HCT116 (cell line): ENCODE data around the gene EML2. TPM values are rescaled to one million over a fixed set of nuclear protein-coding genes. Genes with fewer than 3 reads are reported as not detected.

Source experiments
- ATAC-seq: fragments of 200-7000 bp; cut with Tn5 transposase; 2 replicates; pipeline ENCODE4 v1.9.1; 2020; ENCODE audit warnings: mild to moderate bottlenecking, moderate library complexity
- BruUV-seq: library from RNA; stranded (reverse); fragments of 400-500 nt; replicated peaks from 2 replicates; lab custom pipeline; 2021; lab: Mats Ljungman, UMichigan
- CTCF ChIA-PET: fragments of 300-600 bp; sonication (Branson Sonifier 250); formaldehyde crosslinking; loops from one replicate; lab custom pipeline; 2021; ENCODE audit warnings: antibody characterized with exemption; lab: Charles Lee
- POLR2A ChIA-PET: fragments of 300-600, 350-600 bp; sonication (Branson Sonifier 250); formaldehyde crosslinking; loops from one replicate; lab custom pipeline; 2021; ENCODE audit warnings: antibody characterized with exemption; lab: Charles Lee
- RAD21 ChIA-PET, 2 experiments: fragments of 300-600 bp; sonication (Branson Sonifier 250); formaldehyde crosslinking; loops; one replicate each; lab custom pipeline; 2023; ENCODE audit warnings: low total read pairs in 2 of 2; ENCODE audit not compliant: uncharacterized antibody in 2 of 2, unreplicated experiment in 2 of 2, low non-redundant PET in 1 of 2; lab: Charles Lee
- DNase-seq: peaks from one replicate; pipeline ENCODE4 v3.0.0-alpha.2; 2010; ENCODE audit warnings: low read depth, low spot score
- H2AFZ ChIP-seq: fragments of 200-600 bp; shearing (Covaris generic), sonication (generic); 2 replicates; pipeline ENCODE4 v1.6.1; 2017; ENCODE audit warnings: low read depth, mixed run types, mixed read lengths, antibody characterized with exemption, low read length; ENCODE audit not compliant: poor library complexity, severe bottlenecking
- H3K27ac ChIP-seq: 2 replicates; pipeline ENCODE4 v1.5.1; 2012; ENCODE audit warnings: low read depth, low read length
- H3K27me3 ChIP-seq: fragments of 200-600 bp; sonication (generic); 2 replicates; pipeline ENCODE4 v1.6.1; 2016; ENCODE audit warnings: mixed run types, low read length, mixed read lengths; ENCODE audit not compliant: insufficient read depth
- H3K36me3 ChIP-seq, 2 experiments: fragments of 200-500 bp in 1 of 2; fragments of 200-600 bp in 1 of 2; sonication (Bioruptor generic) in 1 of 2; sonication (generic) in 1 of 2; 2 replicates each; pipeline versions ENCODE4 v1.5.1 to v1.6.1; 2014 to 2016; ENCODE audit warnings: low read length in 2 of 2, inconsistent platforms in 1 of 2, mixed read lengths in 1 of 2, mixed run types in 1 of 2; ENCODE audit not compliant: insufficient read depth in 2 of 2, control insufficient read depth in 1 of 2
- H3K4me1 ChIP-seq, 2 experiments: fragments of 200-600 bp in 1 of 2; sonication (generic) in 1 of 2; 2 replicates each; pipeline versions ENCODE4 v1.5.1 to v1.6.1; 2012 to 2017; ENCODE audit warnings: low read length in 2 of 2, inconsistent platforms in 1 of 2, mild to moderate bottlenecking in 1 of 2, mixed read lengths in 1 of 2, mixed run types in 1 of 2, moderate library complexity in 1 of 2; ENCODE audit not compliant: insufficient read depth in 2 of 2, control insufficient read depth in 1 of 2
- H3K4me2 ChIP-seq: fragments of 200-600 bp; sonication (generic); 2 replicates; pipeline ENCODE4 v1.6.1; 2017; ENCODE audit warnings: mixed run types, low read length, mixed read lengths
- H3K4me3 ChIP-seq, 2 experiments: fragments of 200-600 bp in 1 of 2; sonication (generic) in 1 of 2; replicated peaks in 1 of 2; 2 replicates each; pipeline ENCODE4 v1.5.1; 2011 to 2016; ENCODE audit warnings: low read length in 2 of 2, control low read depth in 1 of 2, low read depth in 1 of 2, mild to moderate bottlenecking in 1 of 2, mixed read lengths in 1 of 2, mixed run types in 1 of 2
- H3K79me2 ChIP-seq: fragments of 200-600 bp; sonication (generic); 2 replicates; pipeline ENCODE4 v1.6.1; 2017; ENCODE audit warnings: mild to moderate bottlenecking, mixed run types, low read length, moderate library complexity, mixed read lengths; ENCODE audit not compliant: insufficient read depth
- H3K9ac ChIP-seq: fragments of 200-600 bp; sonication (generic); 2 replicates; pipeline ENCODE4 v1.6.1; 2016; ENCODE audit warnings: low read length, mixed read lengths
- H3K9me2 ChIP-seq: fragments of 200-600 bp; sonication (generic), shearing (Covaris generic); 2 replicates; pipeline ENCODE4 v1.6.1; 2017; ENCODE audit warnings: mixed run types, mild to moderate bottlenecking, moderate library complexity; ENCODE audit not compliant: insufficient read depth
- H3K9me3 ChIP-seq, 2 experiments: fragments of 200-500 bp in 1 of 2; fragments of 200-600 bp in 1 of 2; sonication (Bioruptor generic) in 1 of 2; sonication (generic) in 1 of 2; 2 replicates each; pipeline ENCODE4 v1.6.1; 2014 to 2017; ENCODE audit warnings: low read length in 2 of 2, mixed read lengths in 2 of 2, inconsistent platforms in 1 of 2, low read depth in 1 of 2, mild to moderate bottlenecking in 1 of 2, mixed run types in 1 of 2, moderate library complexity in 1 of 2; ENCODE audit not compliant: control insufficient read depth in 1 of 2, insufficient read depth in 1 of 2
- H4K20me1 ChIP-seq: fragments of 200-600 bp; sonication (generic), shearing (Covaris generic); 2 replicates; pipeline ENCODE4 v1.6.1; 2017; ENCODE audit warnings: mixed run types, mild to moderate bottlenecking, moderate library complexity; ENCODE audit not compliant: insufficient read depth
- CEBPB ChIP-seq: IDR thresholded peaks from 2 replicates; pipeline ENCODE4 v1.6.1; 2012; ENCODE audit warnings: low read depth
- CTCF ChIP-seq, 3 experiments: fragments of 200-600 bp in 1 of 3; sonication (generic) in 1 of 3; IDR thresholded peaks in 2 of 3; conservative IDR thresholded peaks in 1 of 3; 2 replicates each; pipeline ENCODE4 v1.5.1; 2012 to 2017; ENCODE audit warnings: low read depth in 2 of 3, low read length in 2 of 3, antibody characterized with exemption in 1 of 3, borderline replicate concordance in 1 of 3, control low read depth in 1 of 3, mild to moderate bottlenecking in 1 of 3, mixed read lengths in 1 of 3, mixed run types in 1 of 3, moderate library complexity in 1 of 3; ENCODE audit not compliant: insufficient read depth in 1 of 3
- EGR1 ChIP-seq: IDR thresholded peaks from 2 replicates; pipeline ENCODE4 v1.6.1; 2012; ENCODE audit warnings: low read depth
- ELF1 ChIP-seq: IDR thresholded peaks from 2 replicates; pipeline ENCODE4 v1.6.1; 2012; ENCODE audit warnings: low read depth, borderline replicate concordance
- EZH2 ChIP-seq: fragments of 200-600 bp; sonication (generic); IDR thresholded peaks from 2 replicates; pipeline ENCODE4 v1.6.1; 2017; ENCODE audit warnings: antibody characterized with exemption, mixed run types
- FOSL1 ChIP-seq: IDR thresholded peaks from 2 replicates; pipeline ENCODE4 v1.6.1; 2012; ENCODE audit warnings: low read depth
- POLR2A ChIP-seq: IDR thresholded peaks from 2 replicates; pipeline ENCODE4 v1.7.0; 2011; ENCODE audit warnings: borderline replicate concordance; ENCODE audit not compliant: insufficient read depth, insufficient read length; ENCODE audit errors: extremely low read depth
- POLR2AphosphoS5 ChIP-seq: IDR thresholded peaks from 2 replicates; pipeline ENCODE4 v1.6.1; 2011; ENCODE audit warnings: mild to moderate bottlenecking, low read depth, low read length, moderate library complexity
- RAD21 ChIP-seq: IDR thresholded peaks from 2 replicates; pipeline ENCODE4 v1.6.1; 2012; ENCODE audit warnings: low read depth, mild to moderate bottlenecking
- REST ChIP-seq: IDR thresholded peaks from 2 replicates; pipeline ENCODE4 v1.6.1; 2012; ENCODE audit warnings: low read depth
- SRF ChIP-seq: IDR thresholded peaks from 2 replicates; pipeline ENCODE4 v1.6.1; 2012; ENCODE audit warnings: low read depth
- TCF7L2 ChIP-seq: IDR thresholded peaks from 2 replicates; pipeline ENCODE4 v1.7.0; 2011; ENCODE audit warnings: borderline replicate concordance, inconsistent platforms; ENCODE audit not compliant: insufficient read depth, insufficient read length; ENCODE audit errors: extremely low read depth
- YY1 ChIP-seq: IDR thresholded peaks from 2 replicates; pipeline ENCODE4 v1.6.1; 2011; ENCODE audit warnings: low read length, low read depth, moderate library complexity, mild to moderate bottlenecking; ENCODE audit not compliant: insufficient replicate concordance; ENCODE audit errors: extremely low read depth
- ZFX ChIP-seq: fragments of 450-650 bp; IDR thresholded peaks from 2 replicates; pipeline ENCODE4 v1.6.1; 2017
- ZNF274 ChIP-seq: fragments of 200-500 bp; sonication (Bioruptor generic); IDR thresholded peaks from 2 replicates; pipeline ENCODE4 v1.6.1; 2014; ENCODE audit warnings: mild to moderate bottlenecking, low read depth, low read length, inconsistent platforms
- intact Hi-C: fragments of 100-400 bp; cut with micrococcal nuclease; formaldehyde crosslinking; loops from 2 replicates; pipeline ENCODE4 v1.10.0; 2022
- total RNA-seq: library from RNA; stranded (reverse); gene quantifications from one replicate; pipeline ENCODE4 v1.2.1, GENCODE V29; 2021; ENCODE audit not compliant: unreplicated experiment
- TF ChIP-seq, protein P1 (sequence below): IDR thresholded peaks from 2 replicates; pipeline ENCODE4 v1.6.1; 2011; ENCODE audit warnings: mild to moderate bottlenecking, low read length, moderate library complexity; ENCODE audit not compliant: insufficient replicate concordance; ENCODE audit errors: extremely low read depth
- TF ChIP-seq, protein P2 (sequence below): IDR thresholded peaks from 2 replicates; pipeline ENCODE4 v1.6.1; 2012

The EML2 gene
- total RNA-seq, 1 experiment from 2014 or later: 131 TPM

GRCh38 chr19:45613926-45614725 is 25.1 kb downstream of the EML2 start (continued):
- no peak for TF ChIP-seq EGR1
- TF ChIP-seq REST: no peak
- no peak for TF ChIP-seq TCF7L2
- TF ChIP-seq, protein P1, sequence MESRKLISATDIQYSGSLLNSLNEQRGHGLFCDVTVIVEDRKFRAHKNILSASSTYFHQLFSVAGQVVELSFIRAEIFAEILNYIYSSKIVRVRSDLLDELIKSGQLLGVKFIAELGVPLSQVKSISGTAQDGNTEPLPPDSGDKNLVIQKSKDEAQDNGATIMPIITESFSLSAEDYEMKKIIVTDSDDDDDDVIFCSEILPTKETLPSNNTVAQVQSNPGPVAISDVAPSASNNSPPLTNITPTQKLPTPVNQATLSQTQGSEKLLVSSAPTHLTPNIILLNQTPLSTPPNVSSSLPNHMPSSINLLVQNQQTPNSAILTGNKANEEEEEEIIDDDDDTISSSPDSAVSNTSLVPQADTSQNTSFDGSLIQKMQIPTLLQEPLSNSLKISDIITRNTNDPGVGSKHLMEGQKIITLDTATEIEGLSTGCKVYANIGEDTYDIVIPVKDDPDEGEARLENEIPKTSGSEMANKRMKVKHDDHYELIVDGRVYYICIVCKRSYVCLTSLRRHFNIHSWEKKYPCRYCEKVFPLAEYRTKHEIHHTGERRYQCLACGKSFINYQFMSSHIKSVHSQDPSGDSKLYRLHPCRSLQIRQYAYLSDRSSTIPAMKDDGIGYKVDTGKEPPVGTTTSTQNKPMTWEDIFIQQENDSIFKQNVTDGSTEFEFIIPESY: no peak
- no peak for TF ChIP-seq RAD21
- TF ChIP-seq, all 23 proteins: peak for 6

DNA sequence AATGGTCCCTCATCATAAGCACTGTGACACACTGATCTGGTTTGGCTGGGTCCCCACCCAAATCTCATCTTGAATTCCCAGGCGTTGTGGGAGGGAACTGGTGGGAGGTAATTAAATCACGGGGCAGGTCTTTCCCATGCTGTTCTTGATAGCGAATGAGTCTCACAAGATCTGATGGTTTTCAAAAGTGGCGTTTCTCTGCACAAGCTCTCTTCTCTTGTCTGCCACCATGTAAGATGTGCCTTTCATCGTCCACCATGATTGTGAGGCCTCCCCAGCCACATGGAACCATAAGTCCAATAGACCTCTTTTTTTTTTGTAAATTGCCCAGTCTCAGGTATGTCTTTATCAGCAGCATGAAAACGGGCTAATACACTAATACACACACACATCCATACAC is 30.2 kb downstream of the EML2 start:
- peaks cover 18 to 22% of the 10 kb centered on the region in 2 experiments for H3K4me1 ChIP-seq
- ChIA-PET POLR2A (no interaction called here), CTCF (interaction anchor here (1.1 kb wide), 1 partner anchor 33 kb away, joined by 3 read pairs; no protein-coding TSS in a partner anchor), RAD21 (no interaction called here)
- DNase-seq (no peak), ATAC-seq (no peak)
- BruUV-seq: no TSS peak
- no peak overlapping the region for H3K4me2 ChIP-seq
- peaks cover 0 to 18% of the 10 kb centered on the region in 2 experiments; a peak in 2 of 4 replicates for H3K36me3 ChIP-seq
- no peaks in the 10 kb centered on the region for H3K27me3 ChIP-seq
- no peak overlapping the region for H3K4me3 ChIP-seq
- H3K9me2 ChIP-seq: no peaks in the 10 kb centered on the region
- no peaks in the 10 kb centered on the region for H3K9me3 ChIP-seq
- no peaks in the 10 kb centered on the region for H4K20me1 ChIP-seq
- H3K79me2 ChIP-seq: no peaks in the 10 kb centered on the region
- intact Hi-C loops: loop anchor here (5.0 kb wide), 1 partner anchor 33 kb away; no protein-coding TSS in a partner anchor
- no peak overlapping the region for H3K27ac ChIP-seq
- H2AFZ ChIP-seq: no peak overlapping the region
- H3K9ac ChIP-seq: no peak overlapping the region
- TF ChIP-seq CEBPB (no peak), EZH2 (no peak), POLR2AphosphoS5 (no peak), ZFX (no peak), ZNF274 (no peak), CTCF (IDR thresholded peaks at IDR 0.05 in 2 of 3, conservative IDR thresholded peaks at IDR 0.05 in 1 of 3; ENCODE audit: borderline replicate concordance in 1 of 3, insufficient read depth in 1 of 3, low read depth in 2 of 3, low read length in 2 of 3) (no peak), YY1 (no peak), ELF1 (no peak), SRF (no peak), FOSL1 (no peak), TCF7L2 (no peak), POLR2A (no peak), EGR1 (no peak)
- TF ChIP-seq, protein P2, sequence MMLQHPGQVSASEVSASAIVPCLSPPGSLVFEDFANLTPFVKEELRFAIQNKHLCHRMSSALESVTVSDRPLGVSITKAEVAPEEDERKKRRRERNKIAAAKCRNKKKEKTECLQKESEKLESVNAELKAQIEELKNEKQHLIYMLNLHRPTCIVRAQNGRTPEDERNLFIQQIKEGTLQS: no peak
